Measurements from ENCODE around the gene USF2. TPM values are rescaled to one million over a fixed set of nuclear protein-coding genes. Genes with fewer than 3 reads are reported as not detected.

The USF2 gene
- total RNA-seq, 2 donors from 2014 or later: 107 to 151 TPM

GRCh38 chr19:35322014-35322413 is 53.3 kb downstream of the USF2 start:
- H3K36me3 ChIP-seq: no peaks in the 10 kb centered on the region
- H3K4me1 ChIP-seq (replicated peaks): no peaks in the 10 kb centered on the region
- DNase-seq (ENCODE audit: low spot score): no peak
- TF ChIP-seq POLR2A (IDR thresholded peaks at IDR 0.05): no peak
- no peak for TF ChIP-seq POLR2AphosphoS5 (IDR thresholded peaks at IDR 0.05)
- TF ChIP-seq CTCF (IDR thresholded peaks at IDR 0.05): no peak
- H3K4me3 ChIP-seq: no peak overlapping the region
- 93% methylated on average over 9 of the region's 9 CpGs for WGBS
- no peaks in the 10 kb centered on the region for H3K27me3 ChIP-seq (replicated peaks; ENCODE audit: insufficient read depth)
- H3K9me3 ChIP-seq: no peaks in the 10 kb centered on the region
- intact Hi-C loops (cut with DNase I): no loop called here
- no peak overlapping the region for H3K27ac ChIP-seq

GRCh38 chr19:35327642-35328041 is 58.9 kb downstream of the USF2 start:
- 71% methylated on average over 4 of the region's 4 CpGs for WGBS
- no peak for DNase-seq (ENCODE audit: low spot score)
- no peak overlapping the region for H3K4me3 ChIP-seq
- TF ChIP-seq POLR2A (IDR thresholded peaks at IDR 0.05) (no peak), CTCF (IDR thresholded peaks at IDR 0.05) (no peak), POLR2AphosphoS5 (IDR thresholded peaks at IDR 0.05) (no peak)
- intact Hi-C loops (cut with DNase I): no loop called here
- peaks cover 5% of the 10 kb centered on the region for H3K27me3 ChIP-seq (replicated peaks; ENCODE audit: insufficient read depth)
- no peaks in the 10 kb centered on the region for H3K9me3 ChIP-seq
- no peak overlapping the region for H3K27ac ChIP-seq
- no peaks in the 10 kb centered on the region for H3K36me3 ChIP-seq
- no peaks in the 10 kb centered on the region for H3K4me1 ChIP-seq (replicated peaks)

GRCh38 chr19:35328851-35329285 is 60.1 kb downstream of the USF2 start, which contains the start of gene CD22:
TSS of gene CD22 (plus strand) at chr19:35329187. CDS start at chr19:35332041, 2,854 bp downstream.
- intact Hi-C loops (cut with DNase I): no loop called here
- Histone ChIP-seq H3K27me3 (replicated peaks; ENCODE audit: insufficient read depth) (peaks cover 5% of the 10 kb centered on the region), H3K4me3 (no peak within 1 kb of the TSS), H3K4me1 (replicated peaks) (no peaks in the 10 kb centered on the region), H3K9me3 (no peaks in the 10 kb centered on the region), H3K36me3 (no peaks in the 10 kb centered on the region), H3K27ac (no peak within 1 kb of the TSS)
- no peak for DNase-seq (ENCODE audit: low spot score)
- TF ChIP-seq POLR2AphosphoS5 (IDR thresholded peaks at IDR 0.05) (no peak), POLR2A (IDR thresholded peaks at IDR 0.05) (no peak), CTCF (IDR thresholded peaks at IDR 0.05) (no peak)
- 78% methylated on average over 12 of the region's 12 CpGs for WGBS

- Histone ChIP-seq H3K27ac (no peak overlapping the region), H3K9me3 (no peaks in the 10 kb centered on the region), H3K4me1 (replicated peaks) (no peaks in the 10 kb centered on the region), H3K4me3 (no peak overlapping the region), H3K27me3 (replicated peaks; ENCODE audit: insufficient read depth) (peaks cover 5% of the 10 kb centered on the region), H3K36me3 (no peaks in the 10 kb centered on the region)
- intact Hi-C loops (cut with DNase I): no loop called here
- no peak for DNase-seq (ENCODE audit: low spot score)
- TF ChIP-seq POLR2AphosphoS5 (IDR thresholded peaks at IDR 0.05) (no peak), POLR2A (IDR thresholded peaks at IDR 0.05) (no peak), CTCF (IDR thresholded peaks at IDR 0.05) (no peak)
- WGBS: 83% methylated on average over 4 of the region's 4 CpGs
These were observed 60.6 kb downstream of the USF2 start for GRCh38 chr19:35329323-35329722.

Other genes with a start within 250 kb of the USF2 start
- gene SCN1B, start 238.5 kb upstream of the USF2 start, total RNA-seq: 10 to 100 TPM in 1 of 2 donors, 1 to 10 TPM in 1; 9.7 to 10.6 TPM
- 10 to 100 TPM; 14.8 to 22.6 TPM for gene HPN, start 227.2 kb upstream of the USF2 start, total RNA-seq
- 1,000 to 10,000 TPM in 1 of 2 donors, 100 to 1,000 TPM in 1; 365 to 1,352 TPM for gene FXYD3, start 153.1 kb upstream of the USF2 start, total RNA-seq
- 10 to 100 TPM in 1 of 2 donors, 1 to 10 TPM in 1; 9.1 to 16.3 TPM for gene LGI4, start 133.9 kb upstream of the USF2 start, total RNA-seq
- 10 to 100 TPM; 15.9 to 30.6 TPM for gene FXYD1, start 130.1 kb upstream of the USF2 start, total RNA-seq
- gene FXYD7, start 125.7 kb upstream of the USF2 start, total RNA-seq: not detected
- 10 to 100 TPM; 18.8 to 43.2 TPM for gene FXYD5, start 114.2 kb upstream of the USF2 start, total RNA-seq
- 1 to 10 TPM in 1 of 2 donors, not detected in 1; 1.1 TPM for gene FAM187B, start 40.2 kb upstream of the USF2 start, total RNA-seq
- gene LSR, start 20.0 kb upstream of the USF2 start, total RNA-seq: 100 to 1,000 TPM; 119 to 202 TPM
- gene HAMP, start 13.6 kb downstream of the USF2 start, total RNA-seq: 1 to 10 TPM; 2.0 to 2.2 TPM
- gene MAG, start 23.2 kb downstream of the USF2 start, total RNA-seq: 10 to 100 TPM in 1 of 2 donors, not detected in 1; 13.9 TPM
- 10 to 100 TPM in 1 of 2 donors, not detected in 1; 14.0 TPM for gene CD22, start 60.2 kb downstream of the USF2 start, total RNA-seq
- under 1 TPM in 1 of 2 donors, not detected in 1; 0.28 TPM for gene FFAR1, start 78.9 kb downstream of the USF2 start, total RNA-seq
- gene FFAR3, start 89.5 kb downstream of the USF2 start, total RNA-seq: 1 to 10 TPM in 1 of 2 donors, not detected in 1; 1.6 TPM
- not detected for gene GPR42, start 102.1 kb downstream of the USF2 start, total RNA-seq
- gene FFAR2, start 179.3 kb downstream of the USF2 start, total RNA-seq: under 1 TPM in 1 of 2 donors, not detected in 1; 0.87 TPM
- 10 to 100 TPM in 1 of 2 donors, 1 to 10 TPM in 1; 3.6 to 58.6 TPM for gene KRTDAP, start 221.5 kb downstream of the USF2 start, total RNA-seq
- gene DMKN, start 244.7 kb downstream of the USF2 start, total RNA-seq: 10 to 100 TPM; 50.9 to 80.5 TPM